A673 (cell line): ENCODE data around the gene GCNT1. TPM values are rescaled to one million over a fixed set of nuclear protein-coding genes. Genes with fewer than 3 reads are reported as not detected.
"Not testable (repeated sequence)": the region's sequence is repeated elsewhere in the genome, so short reads cannot be mapped to it uniquely, and the experiment has no call there.

Experiments used
- BruUV-seq: library from RNA; stranded (reverse); fragments of 400-500 nt; replicated peaks from 2 replicates; lab custom pipeline; 2021; lab: Mats Ljungman, UMichigan
- CTCF ChIA-PET: fragments of 300-600 bp; sonication (Branson Sonifier 250); formaldehyde crosslinking; loops from one replicate; lab custom pipeline; 2022; ENCODE audit warnings: antibody characterized with exemption; lab: Charles Lee
- POLR2A ChIA-PET: fragments of 300-600 bp; sonication (Branson Sonifier 250); formaldehyde crosslinking; loops from one replicate; lab custom pipeline; 2022; ENCODE audit warnings: antibody characterized with exemption; ENCODE audit not compliant: low non-redundant PET; lab: Charles Lee
- DNase-seq: peaks from one replicate; pipeline ENCODE4 v3.0.0-alpha.2; 2015; ENCODE audit warnings: low spot score
- H3K27ac ChIP-seq: fragments of 200-600 bp; sonication (generic); 2 replicates; pipeline ENCODE4 v1.5.1; 2016; ENCODE audit warnings: mixed run types, low read depth, mild to moderate bottlenecking, mixed read lengths, antibody characterized with exemption, low read length; ENCODE audit not compliant: poor library complexity, severe bottlenecking
- H3K27me3 ChIP-seq: fragments of 200-600 bp; sonication (generic); replicated peaks from 2 replicates; pipeline ENCODE4 v1.6.1; 2017; ENCODE audit warnings: mixed run types, low read depth, mild to moderate bottlenecking, mixed read lengths, antibody characterized with exemption, low read length; ENCODE audit not compliant: insufficient read depth, poor library complexity
- H3K36me3 ChIP-seq: fragments of 200-600 bp; sonication (generic); 2 replicates; pipeline ENCODE4 v1.6.1; 2016; ENCODE audit warnings: mixed run types, mild to moderate bottlenecking, mixed read lengths, antibody characterized with exemption, low read length; ENCODE audit not compliant: insufficient read depth, poor library complexity, severe bottlenecking
- H3K4me1 ChIP-seq: fragments of 200-600 bp; sonication (generic); 2 replicates; pipeline ENCODE4 v1.6.1; 2017; ENCODE audit warnings: mixed run types, mild to moderate bottlenecking, mixed read lengths, antibody characterized with exemption, low read length; ENCODE audit not compliant: insufficient read depth, poor library complexity, severe bottlenecking
- H3K4me3 ChIP-seq: fragments of 200-600 bp; sonication (generic); 2 replicates; pipeline ENCODE4 v1.5.1; 2016; ENCODE audit warnings: low read depth, mixed run types, mild to moderate bottlenecking, mixed read lengths, low read length; ENCODE audit not compliant: poor library complexity, severe bottlenecking
- H3K9me3 ChIP-seq: fragments of 200-600 bp; sonication (generic); 2 replicates; pipeline ENCODE4 v1.6.1; 2016; ENCODE audit warnings: mixed run types, low read depth, mild to moderate bottlenecking, mixed read lengths, antibody characterized with exemption, low read length; ENCODE audit not compliant: poor library complexity, severe bottlenecking
- EZH2 ChIP-seq: fragments of 200-600 bp; sonication (generic); IDR thresholded peaks from 2 replicates; pipeline ENCODE4 v1.6.1; 2017; ENCODE audit warnings: borderline replicate concordance, low read depth, mild to moderate bottlenecking, mixed read lengths, antibody characterized with exemption, low read length; ENCODE audit not compliant: poor library complexity, severe bottlenecking
- intact Hi-C: fragments of 100-400 bp; cut with micrococcal nuclease; formaldehyde crosslinking; loops from one replicate; pipeline ENCODE4 v1.10.0; 2022; ENCODE audit not compliant: unreplicated experiment
- total RNA-seq: library from RNA; stranded (reverse); gene quantifications from 2 replicates; pipeline ENCODE4 v1.2.3, GENCODE V29; 2021
- TF ChIP-seq, protein P1 (sequence below): fragments of 300-800, 200-600 bp; sonication (generic); conservative IDR thresholded peaks from 2 replicates; pipeline ENCODE4 v1.5.1; 2017; ENCODE audit warnings: low read depth, mild to moderate bottlenecking, antibody characterized with exemption, low read length, moderate library complexity, mixed read lengths

GCNT1 gene
- total RNA-seq, 1 experiment from 2014 or later = not detected

DNA sequence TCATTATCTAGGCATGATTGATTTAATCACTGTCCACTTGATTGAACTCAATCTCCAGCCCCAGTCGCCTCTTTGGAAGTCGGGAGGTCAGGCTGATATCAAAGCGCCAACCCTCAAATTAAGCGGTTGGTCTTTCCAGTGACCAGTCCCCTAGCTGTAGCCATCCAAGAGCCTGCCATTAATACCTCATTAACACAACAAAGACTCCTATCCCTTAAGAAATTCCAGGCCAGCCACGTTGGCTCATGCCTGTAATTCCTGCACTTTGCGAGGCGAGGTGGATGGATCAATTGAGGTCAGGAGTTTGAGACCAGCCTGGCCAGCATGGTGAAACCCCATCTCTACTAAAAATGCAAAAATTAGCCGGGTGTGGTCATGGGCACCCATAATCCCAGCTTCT is 27.4 kb upstream of the GCNT1 start:
- Histone ChIP-seq H3K27ac (no peak overlapping the region), H3K4me3 (no peak overlapping the region), H3K4me1 (no peaks in the 10 kb centered on the region), H3K36me3 (no peaks in the 10 kb centered on the region), H3K27me3 (no peaks in the 10 kb centered on the region), H3K9me3 (no peaks in the 10 kb centered on the region)
- no peak for DNase-seq
- no TSS peak for BruUV-seq
- POLR2A ChIA-PET = no interaction called here
- intact Hi-C loops = no loop called here
- CTCF ChIA-PET = no interaction called here
- TF ChIP-seq EZH2 = no peak
- TF ChIP-seq, protein P1, sequence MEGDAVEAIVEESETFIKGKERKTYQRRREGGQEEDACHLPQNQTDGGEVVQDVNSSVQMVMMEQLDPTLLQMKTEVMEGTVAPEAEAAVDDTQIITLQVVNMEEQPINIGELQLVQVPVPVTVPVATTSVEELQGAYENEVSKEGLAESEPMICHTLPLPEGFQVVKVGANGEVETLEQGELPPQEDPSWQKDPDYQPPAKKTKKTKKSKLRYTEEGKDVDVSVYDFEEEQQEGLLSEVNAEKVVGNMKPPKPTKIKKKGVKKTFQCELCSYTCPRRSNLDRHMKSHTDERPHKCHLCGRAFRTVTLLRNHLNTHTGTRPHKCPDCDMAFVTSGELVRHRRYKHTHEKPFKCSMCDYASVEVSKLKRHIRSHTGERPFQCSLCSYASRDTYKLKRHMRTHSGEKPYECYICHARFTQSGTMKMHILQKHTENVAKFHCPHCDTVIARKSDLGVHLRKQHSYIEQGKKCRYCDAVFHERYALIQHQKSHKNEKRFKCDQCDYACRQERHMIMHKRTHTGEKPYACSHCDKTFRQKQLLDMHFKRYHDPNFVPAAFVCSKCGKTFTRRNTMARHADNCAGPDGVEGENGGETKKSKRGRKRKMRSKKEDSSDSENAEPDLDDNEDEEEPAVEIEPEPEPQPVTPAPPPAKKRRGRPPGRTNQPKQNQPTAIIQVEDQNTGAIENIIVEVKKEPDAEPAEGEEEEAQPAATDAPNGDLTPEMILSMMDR = no peak

DNA sequence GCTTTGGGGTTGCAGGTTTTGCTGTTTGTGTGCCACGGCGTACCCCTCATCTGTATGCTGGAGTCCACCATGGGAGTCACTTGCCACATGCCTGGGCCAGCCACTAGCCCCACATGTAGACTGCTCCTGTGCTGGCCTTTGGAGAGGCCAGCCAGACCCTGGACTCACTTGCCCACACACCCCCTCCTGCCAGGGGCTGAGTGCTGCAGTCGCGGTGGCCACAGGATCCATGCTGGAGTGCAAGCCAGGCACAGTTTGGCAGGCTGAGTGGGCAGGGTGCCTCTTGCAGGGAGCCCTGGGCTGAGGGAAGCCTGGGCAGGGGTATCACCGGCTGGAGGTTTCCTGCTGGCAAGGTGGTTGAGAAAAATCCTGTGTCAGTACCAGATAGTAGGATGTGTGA is 25.6 kb upstream of the GCNT1 start:
- no TSS peak for BruUV-seq
- Histone ChIP-seq H3K4me3 (no peak overlapping the region), H3K27ac (no peak overlapping the region), H3K27me3 (no peaks in the 10 kb centered on the region), H3K9me3 (no peaks in the 10 kb centered on the region), H3K36me3 (no peaks in the 10 kb centered on the region), H3K4me1 (no peaks in the 10 kb centered on the region)
- intact Hi-C loops = no loop called here
- ChIA-PET POLR2A (no interaction called here), CTCF (no interaction called here)
- TF ChIP-seq, protein P1 = no peak
- no peak for TF ChIP-seq EZH2
- DNase-seq = no peak

DNA sequence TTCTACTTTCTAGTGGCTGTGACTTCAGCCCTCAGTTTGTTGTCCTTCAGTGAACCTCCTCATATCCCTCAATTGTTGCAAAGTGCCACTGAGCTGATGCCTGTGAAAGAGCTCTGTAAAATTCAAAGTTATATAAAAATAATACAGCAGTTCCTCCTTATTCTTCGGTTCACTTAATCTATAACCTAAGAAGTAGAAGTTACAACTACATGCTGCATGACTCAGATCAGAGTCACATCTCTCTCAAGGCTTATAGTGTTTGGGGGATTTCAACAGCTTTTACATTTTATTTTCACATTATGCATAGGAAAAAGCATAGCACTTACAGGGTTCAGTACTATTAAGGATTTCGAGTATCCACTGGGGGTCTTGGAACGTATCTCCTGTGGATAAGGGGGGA is 25.1 kb upstream of the GCNT1 start:
- ChIA-PET CTCF (no interaction called here), POLR2A (no interaction called here)
- no TSS peak for BruUV-seq

DNA sequence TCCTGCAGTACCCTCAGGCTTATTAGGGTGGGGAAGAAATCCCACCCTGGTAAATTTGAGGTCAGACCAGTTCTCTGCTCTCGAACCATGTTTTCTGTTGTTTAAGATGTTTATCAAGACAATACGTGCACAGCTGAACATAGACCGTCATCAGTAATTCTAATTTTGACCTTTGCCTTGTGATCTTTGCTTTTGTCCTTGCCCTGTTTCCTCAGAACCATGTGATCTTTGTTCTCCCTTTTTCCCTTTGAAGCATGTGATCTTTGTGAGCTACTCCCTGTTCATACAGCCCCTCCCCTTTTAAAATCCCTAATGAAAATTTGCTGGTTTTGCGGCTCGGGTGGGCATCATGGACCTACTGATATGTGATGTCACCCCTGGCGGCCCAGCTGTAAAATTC is 24.1 kb upstream of the GCNT1 start:
- H3K9me3 ChIP-seq, H3K36me3 ChIP-seq, intact Hi-C loops, H3K27ac ChIP-seq, H3K4me3 ChIP-seq, POLR2A ChIA-PET, H3K4me1 ChIP-seq, CTCF ChIA-PET, H3K27me3 ChIP-seq, DNase-seq, BruUV-seq: not testable (repeated sequence)

More for the DNA sequence above, 25.1 kb upstream of the GCNT1 start:
- no peaks in the 10 kb centered on the region for H3K4me1 ChIP-seq
- H3K4me3 ChIP-seq = no peak overlapping the region
- DNase-seq = no peak
- TF ChIP-seq, protein P1 = no peak
- no peak for TF ChIP-seq EZH2
- no peak overlapping the region for H3K27ac ChIP-seq
- intact Hi-C loops = no loop called here
- H3K27me3 ChIP-seq = no peaks in the 10 kb centered on the region
- H3K9me3 ChIP-seq = no peaks in the 10 kb centered on the region
- H3K36me3 ChIP-seq = no peaks in the 10 kb centered on the region

DNA sequence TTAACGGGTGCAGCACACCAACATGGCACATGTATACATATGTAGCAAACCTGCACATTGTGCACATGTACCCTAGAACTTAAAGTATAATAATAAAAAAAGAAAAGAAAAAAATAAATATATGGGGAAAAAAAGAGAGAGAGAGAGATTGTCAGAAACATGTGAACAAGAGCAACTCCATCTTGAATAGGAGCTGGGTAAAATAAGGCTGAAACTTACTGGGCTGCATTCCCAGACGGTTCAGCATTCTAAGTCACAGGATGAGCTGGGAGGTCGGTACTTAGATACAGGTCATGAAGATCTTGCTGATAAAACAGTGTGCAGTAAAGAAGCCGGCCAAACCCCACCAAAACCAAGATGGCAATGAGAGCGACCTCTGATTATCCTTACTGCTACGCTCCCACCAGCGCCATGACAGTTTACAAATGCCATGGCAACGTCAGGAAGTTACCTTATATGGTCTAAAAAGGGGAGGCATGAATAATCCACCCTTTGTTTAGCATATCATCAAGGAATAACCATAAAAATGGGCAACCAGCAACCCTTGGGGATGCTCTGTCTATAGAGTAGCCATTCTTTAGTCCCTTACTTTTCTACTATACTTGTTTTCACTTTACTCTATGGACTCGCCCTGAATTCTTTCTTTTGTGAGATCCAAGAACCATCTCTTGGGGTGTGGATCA is 21.8 kb upstream of the GCNT1 start:
- DNase-seq, BruUV-seq, H3K4me3 ChIP-seq, H3K27me3 ChIP-seq, intact Hi-C loops, H3K4me1 ChIP-seq, H3K27ac ChIP-seq, POLR2A ChIA-PET, H3K36me3 ChIP-seq, H3K9me3 ChIP-seq: not testable (repeated sequence)
- CTCF ChIA-PET = interaction anchor here (0.7 kb wide), 1 partner anchor 477 kb away, joined by 6 read pairs; no protein-coding TSS in a partner anchor
